Adrenal gland (tissue), 5 donors: ENCODE data around the gene NIPAL3.

Source experiments
- CTCF ChIP-seq, 6 experiments: fragments of 450-650 bp in 4 of 6; fragments of 200-600 bp in 2 of 6; sonication (generic) in 1 of 6; IDR thresholded peaks; 1 replicate in 5 of 6; 2 replicates in 1 of 6; pipeline versions ENCODE4 v1.5.1 to v1.8.0; 2016 to 2021; ENCODE audit warnings: antibody characterized with exemption in 6 of 6, mild to moderate bottlenecking in 2 of 6, moderate library complexity in 1 of 6
- POLR2A ChIP-seq, 2 donors: fragments of 450-650 bp; IDR thresholded peaks; one replicate each; pipeline ENCODE4 v1.6.1; 2017; ENCODE audit warnings: antibody characterized with exemption in 2 of 2, mild to moderate bottlenecking in 2 of 2, moderate library complexity in 1 of 2
- donor health status: DM: no; HTN: no; CAD: no.

GRCh38 chr1:24463776-24464735, 48.5 kb downstream of the NIPAL3 start:
- TF ChIP-seq CTCF (IDR thresholded peaks at IDR 0.05) (no peak), POLR2A (IDR thresholded peaks at IDR 0.05) (no peak)
